ENCODE measurements around the gene CNPY3. TPM values are rescaled to one million over a fixed set of nuclear protein-coding genes. Genes with fewer than 3 reads are reported as not detected.
A peak's percentile ranks its signal among the peaks of the same experiment; 100 is the strongest.
"Not testable (repeated sequence)": the region's sequence is repeated elsewhere in the genome, so short reads cannot be mapped to it uniquely, and the experiment has no call there.

Gene CNPY3
- total and polyA plus RNA-seq, 2 donors (not counting 1 experiment from before 2014, with no cell fraction given) = 30.3 to 30.4 TPM

GRCh38 chr6:42891199-42891722, 38.0 kb upstream of the CNPY3 start:
- Histone ChIP-seq H3K9ac (ENCODE audit: insufficient read depth, low read length) (no peak overlapping the region), H3K4me3 (replicated peaks in 1 of 4; ENCODE audit: control extremely low read depth in 1 of 4, insufficient read depth in 1 of 4, low read depth in 3 of 4, low read length in 4 of 4) (peak overlapping the region; percentile 75 to 86 (median 81)), H3K27ac (ENCODE audit: insufficient read depth, low read length) (peak overlapping the region; percentile 95), H3K36me3 (ENCODE audit: control insufficient read depth, insufficient read depth, low read length) (no peaks in the 10 kb centered on the region), H3K4me2 (ENCODE audit: extremely low read depth, insufficient read depth, low read length) (peak overlapping the region; percentile 94), H4K20me1 (ENCODE audit: control insufficient read depth, extremely low read depth, insufficient read depth, low read length) (no peaks in the 10 kb centered on the region), H2AFZ (ENCODE audit: low read length) (peak overlapping the region; percentile 90), H3K4me1 (ENCODE audit: control insufficient read depth, extremely low read depth, insufficient read depth, low read length) (peaks cover 5% of the 10 kb centered on the region), H3K9me3 (ENCODE audit: control insufficient read depth, insufficient read depth, low read depth, low read length) (no peaks in the 10 kb centered on the region), H3K27me3 (ENCODE audit: control insufficient read depth, insufficient read depth, low read length) (no peaks in the 10 kb centered on the region), H3K79me2 (ENCODE audit: control insufficient read depth, insufficient read depth, low read length) (no peaks in the 10 kb centered on the region)
- no peak for DNase-seq (ENCODE audit: low read depth in 2 of 2)
- TF ChIP-seq EZH2 (IDR thresholded peaks at IDR 0.05; ENCODE audit: low read length, missing control alignments) = no peak
- TF ChIP-seq, protein P1, sequence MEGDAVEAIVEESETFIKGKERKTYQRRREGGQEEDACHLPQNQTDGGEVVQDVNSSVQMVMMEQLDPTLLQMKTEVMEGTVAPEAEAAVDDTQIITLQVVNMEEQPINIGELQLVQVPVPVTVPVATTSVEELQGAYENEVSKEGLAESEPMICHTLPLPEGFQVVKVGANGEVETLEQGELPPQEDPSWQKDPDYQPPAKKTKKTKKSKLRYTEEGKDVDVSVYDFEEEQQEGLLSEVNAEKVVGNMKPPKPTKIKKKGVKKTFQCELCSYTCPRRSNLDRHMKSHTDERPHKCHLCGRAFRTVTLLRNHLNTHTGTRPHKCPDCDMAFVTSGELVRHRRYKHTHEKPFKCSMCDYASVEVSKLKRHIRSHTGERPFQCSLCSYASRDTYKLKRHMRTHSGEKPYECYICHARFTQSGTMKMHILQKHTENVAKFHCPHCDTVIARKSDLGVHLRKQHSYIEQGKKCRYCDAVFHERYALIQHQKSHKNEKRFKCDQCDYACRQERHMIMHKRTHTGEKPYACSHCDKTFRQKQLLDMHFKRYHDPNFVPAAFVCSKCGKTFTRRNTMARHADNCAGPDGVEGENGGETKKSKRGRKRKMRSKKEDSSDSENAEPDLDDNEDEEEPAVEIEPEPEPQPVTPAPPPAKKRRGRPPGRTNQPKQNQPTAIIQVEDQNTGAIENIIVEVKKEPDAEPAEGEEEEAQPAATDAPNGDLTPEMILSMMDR (conservative IDR thresholded peaks at IDR 0.05 in 1 of 2, IDR thresholded peaks at IDR 0.05 in 1 of 2; ENCODE audit: low read depth in 1 of 2, low read length in 2 of 2) = no peak

- not testable (repeated sequence) for H3K79me2 ChIP-seq (ENCODE audit: control insufficient read depth, insufficient read depth, low read length)
Measured at GRCh38 chr6:42894041-42894828, 35.0 kb upstream of the CNPY3 start.

DNA sequence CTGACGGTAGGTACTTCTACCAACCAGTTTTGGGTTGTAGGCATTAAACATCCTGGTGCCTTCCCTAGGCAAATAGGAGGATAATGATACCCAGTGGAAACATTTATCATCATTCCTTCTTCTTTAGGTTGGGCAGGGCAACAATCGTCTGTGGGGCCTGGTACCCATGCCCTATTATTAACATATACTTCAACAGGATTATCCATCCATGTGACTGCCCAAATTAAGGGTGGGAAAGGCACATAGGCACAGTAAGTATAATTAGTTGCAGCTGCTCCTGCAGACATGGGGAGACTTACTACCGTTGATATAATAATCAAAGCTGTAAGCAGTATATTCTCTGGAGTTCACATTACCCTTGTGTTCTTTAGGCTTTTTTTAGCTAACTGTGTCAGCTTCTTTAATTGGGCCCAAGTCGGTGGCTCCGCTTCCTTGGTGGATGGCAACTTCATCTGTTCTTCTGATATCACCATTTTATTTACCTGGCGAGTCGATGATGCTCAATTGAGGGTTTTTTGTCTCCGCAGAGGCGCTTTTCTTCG, 33.0 kb upstream of the CNPY3 start:
- Histone ChIP-seq H3K27me3 (ENCODE audit: control insufficient read depth, insufficient read depth, low read length) (no peaks in the 10 kb centered on the region), H3K4me1 (ENCODE audit: control insufficient read depth, extremely low read depth, insufficient read depth, low read length) (no peaks in the 10 kb centered on the region), H3K36me3 (ENCODE audit: control insufficient read depth, insufficient read depth, low read length) (no peaks in the 10 kb centered on the region), H2AFZ (ENCODE audit: low read length) (no peak overlapping the region), H3K27ac (ENCODE audit: insufficient read depth, low read length) (no peak overlapping the region), H3K4me3 (replicated peaks in 1 of 4; ENCODE audit: control extremely low read depth in 1 of 4, insufficient read depth in 1 of 4, low read depth in 3 of 4, low read length in 4 of 4) (no peak overlapping the region), H3K9ac (ENCODE audit: insufficient read depth, low read length) (no peak overlapping the region), H3K79me2 (ENCODE audit: control insufficient read depth, insufficient read depth, low read length) (no peaks in the 10 kb centered on the region), H3K9me3 (ENCODE audit: control insufficient read depth, insufficient read depth, low read depth, low read length) (no peaks in the 10 kb centered on the region), H3K4me2 (ENCODE audit: extremely low read depth, insufficient read depth, low read length) (no peak overlapping the region), H4K20me1 (ENCODE audit: control insufficient read depth, extremely low read depth, insufficient read depth, low read length) (no peaks in the 10 kb centered on the region)
- TF ChIP-seq EZH2 (IDR thresholded peaks at IDR 0.05; ENCODE audit: low read length, missing control alignments) = no peak
- TF ChIP-seq, protein P1 (conservative IDR thresholded peaks at IDR 0.05 in 1 of 2, IDR thresholded peaks at IDR 0.05 in 1 of 2; ENCODE audit: low read depth in 1 of 2, low read length in 2 of 2) = no peak
- no peak for DNase-seq (ENCODE audit: low read depth in 2 of 2)

More at GRCh38 chr6:42894041-42894828, 35.0 kb upstream of the CNPY3 start:
- not testable (repeated sequence) for H3K27me3 ChIP-seq (ENCODE audit: control insufficient read depth, insufficient read depth, low read length); H3K27ac ChIP-seq (ENCODE audit: insufficient read depth, low read length); H3K9me3 ChIP-seq (ENCODE audit: control insufficient read depth, insufficient read depth, low read depth, low read length); H4K20me1 ChIP-seq (ENCODE audit: control insufficient read depth, extremely low read depth, insufficient read depth, low read length); H3K4me1 ChIP-seq (ENCODE audit: control insufficient read depth, extremely low read depth, insufficient read depth, low read length); H3K4me2 ChIP-seq (ENCODE audit: extremely low read depth, insufficient read depth, low read length); H3K4me3 ChIP-seq (replicated peaks in 1 of 4; ENCODE audit: control extremely low read depth in 1 of 4, insufficient read depth in 1 of 4, low read depth in 3 of 4, low read length in 4 of 4); H2AFZ ChIP-seq (ENCODE audit: low read length); H3K9ac ChIP-seq (ENCODE audit: insufficient read depth, low read length); DNase-seq (ENCODE audit: low read depth in 2 of 2); H3K36me3 ChIP-seq (ENCODE audit: control insufficient read depth, insufficient read depth, low read length)

Measured in fibroblast of lung (primary cell).